Esophagus squamous epithelium (tissue), 5 donors: ENCODE measurements around the gene DNMT3A. TPM values are rescaled to one million over a fixed set of nuclear protein-coding genes. Genes with fewer than 3 reads are reported as not detected.

Experiments used
- DNase-seq: peaks from one replicate; lab custom pipeline; 2025; lab: John Stamatoyannopoulos, UW
- H3K27ac ChIP-seq, 4 donors: fragments of 200-600 bp; sonication (generic); one replicate each; pipeline ENCODE4 v1.5.1; 2016 to 2019; ENCODE audit warnings: mild to moderate bottlenecking in 1 of 4
- H3K27me3 ChIP-seq, 4 donors: fragments of 200-600 bp; sonication (generic); 1 replicate in 3 of 4; 2 replicates in 1 of 4; pipeline versions ENCODE4 v1.5.1 to v1.6.0; 2017 to 2021; ENCODE audit warnings: antibody characterized with exemption in 1 of 4
- H3K36me3 ChIP-seq, 3 donors: fragments of 200-600 bp; sonication (generic); one replicate each; pipeline ENCODE4 v1.5.1; 2016 to 2019
- H3K4me1 ChIP-seq, 3 donors: fragments of 200-600 bp; sonication (generic); one replicate each; pipeline ENCODE4 v1.5.1; 2017 to 2019
- H3K4me3 ChIP-seq, 4 donors: fragments of 200-600 bp; sonication (generic); 1 replicate in 3 of 4; 2 replicates in 1 of 4; pipeline ENCODE4 v1.5.1; 2016 to 2019; ENCODE audit warnings: mild to moderate bottlenecking in 2 of 4, moderate library complexity in 1 of 4
- H3K9me3 ChIP-seq, 3 donors: fragments of 200-600 bp; sonication (generic); one replicate each; pipeline ENCODE4 v1.5.1; 2016 to 2019
- CTCF ChIP-seq, 6 experiments: fragments of 450-650 bp in 4 of 6; fragments of 200-600 bp in 2 of 6; sonication (generic) in 2 of 6; IDR thresholded peaks; one replicate each; pipeline ENCODE4 v1.5.1; 2016 to 2019; ENCODE audit warnings: antibody characterized with exemption in 6 of 6, mild to moderate bottlenecking in 4 of 6, moderate library complexity in 4 of 6
- POLR2A ChIP-seq, 4 donors: fragments of 450-650 bp; IDR thresholded peaks; one replicate each; pipeline ENCODE4 v1.6.1; 2017; ENCODE audit warnings: antibody characterized with exemption in 4 of 4, mild to moderate bottlenecking in 4 of 4, moderate library complexity in 3 of 4
- WGBS, 2 donors: methylation state at CpG; one replicate each; pipeline ENCODE4 v1.1.5; 2018; 5-methylcytosine and 5-hydroxymethylcytosine counted together
- intact Hi-C: fragments of 100-400 bp; cut with DNase I; formaldehyde crosslinking; loops from one replicate; pipeline ENCODE4 v1.15.0; 2022
- total RNA-seq, 4 donors: library from RNA; depleted of rRNA; stranded (reverse); fragments of >200 nt; gene quantifications; one replicate each; pipeline ENCODE4 v1.1.0, GENCODE V29; 2016
- donor health status: DM: yes; HTN: yes; CAD: no.

Gene DNMT3A
- total RNA-seq, 4 donors from 2014 or later, result 4.1 to 13.6 (median 8.2) TPM

- 73 to 79% methylated on average over 8 to 9 of the region's 9 CpGs for WGBS, 2 donors
- Histone ChIP-seq H3K4me3 (no peak overlapping the region), H3K36me3 (no peaks in the 10 kb centered on the region), H3K27ac (no peak overlapping the region), H3K9me3 (no peaks in the 10 kb centered on the region), H3K4me1 (peaks cover 0 to 20% (median 4%) of the 10 kb centered on the region in 3 donors), H3K27me3 (no peaks in the 10 kb centered on the region)
- DNase-seq, result no peak
- intact Hi-C loops, result no loop called here
- TF ChIP-seq POLR2A (IDR thresholded peaks at IDR 0.05), result no peak
- TF ChIP-seq CTCF (IDR thresholded peaks at IDR 0.05), result no peak
These were observed 147.1 kb downstream of the DNMT3A start for GRCh38 chr2:25194576-25195122.

GRCh38 chr2:25190536-25190935 is 151.2 kb downstream of the DNMT3A start:
- Histone ChIP-seq H3K27ac (no peak overlapping the region), H3K9me3 (no peaks in the 10 kb centered on the region), H3K36me3 (no peaks in the 10 kb centered on the region), H3K4me3 (no peak overlapping the region), H3K4me1 (no peaks in the 10 kb centered on the region), H3K27me3 (no peaks in the 10 kb centered on the region)
- DNase-seq, result no peak
- WGBS, 2 donors, result 82 to 85% methylated on average over 5 of the region's 5 CpGs
- TF ChIP-seq CTCF (IDR thresholded peaks at IDR 0.05), result no peak
- no peak for TF ChIP-seq POLR2A (IDR thresholded peaks at IDR 0.05)
- intact Hi-C loops, result no loop called here

- Histone ChIP-seq H3K9me3 (no peaks in the 10 kb centered on the region), H3K36me3 (no peaks in the 10 kb centered on the region), H3K27me3 (no peaks in the 10 kb centered on the region), H3K4me3 (no peak overlapping the region), H3K27ac (no peak overlapping the region), H3K4me1 (peaks cover 0 to 18% (median 3%) of the 10 kb centered on the region in 3 donors)
- 83 to 95% methylated on average over 4 of the region's 4 CpGs for WGBS, 2 donors
- intact Hi-C loops, result no loop called here
- DNase-seq, result no peak
- no peak for TF ChIP-seq POLR2A (IDR thresholded peaks at IDR 0.05)
- TF ChIP-seq CTCF (IDR thresholded peaks at IDR 0.05), result no peak
These were observed 153.3 kb downstream of the DNMT3A start for GRCh38 chr2:25188405-25188804.

DNA sequence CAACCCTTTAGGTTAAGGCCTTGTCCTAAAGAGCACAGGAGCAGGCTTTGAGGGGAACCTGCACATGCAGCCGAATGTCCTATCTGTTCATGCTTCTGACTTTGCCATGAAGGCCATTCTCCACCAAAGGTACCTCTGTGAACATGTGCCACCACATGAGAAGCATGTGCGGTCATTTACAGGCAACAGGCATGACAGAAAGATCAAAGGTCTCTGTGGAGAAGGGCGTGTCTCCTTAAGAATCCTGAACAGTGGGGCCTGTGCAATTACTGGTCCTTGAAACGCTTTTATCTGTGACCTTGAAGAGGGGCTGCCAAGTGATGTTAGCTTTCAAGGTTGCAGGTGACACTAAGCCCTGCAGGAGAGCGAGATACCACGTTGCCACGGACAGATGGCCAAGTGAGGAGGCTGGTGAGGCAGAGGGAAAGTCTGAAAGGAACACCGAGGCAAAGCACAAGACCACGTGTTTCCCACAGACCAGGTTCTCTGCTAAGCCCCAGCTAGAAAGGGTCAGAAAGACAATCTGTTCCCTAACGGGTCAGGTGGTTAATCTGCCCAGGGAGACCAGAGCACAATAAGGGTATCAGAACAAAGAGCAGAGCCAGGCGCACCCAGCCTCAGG is 153.9 kb downstream of the DNMT3A start:
- H3K4me1 ChIP-seq, result peaks cover 0 to 18% (median 3%) of the 10 kb centered on the region in 3 donors
- intact Hi-C loops, result no loop called here
- H3K27ac ChIP-seq, result no peak overlapping the region
- no peaks in the 10 kb centered on the region for H3K36me3 ChIP-seq
- 76 to 82% methylated on average over 10 to 11 of the region's 11 CpGs for WGBS, 2 donors
- no peak for DNase-seq
- no peaks in the 10 kb centered on the region for H3K27me3 ChIP-seq
- no peak overlapping the region for H3K4me3 ChIP-seq
- no peaks in the 10 kb centered on the region for H3K9me3 ChIP-seq
- TF ChIP-seq POLR2A (IDR thresholded peaks at IDR 0.05) (no peak), CTCF (IDR thresholded peaks at IDR 0.05) (no peak)

GRCh38 chr2:25184254-25184653 is 157.5 kb downstream of the DNMT3A start:
- Histone ChIP-seq H3K9me3 (no peaks in the 10 kb centered on the region), H3K36me3 (no peaks in the 10 kb centered on the region), H3K27ac (peak overlapping the region; percentile 19 to 82 (median 64)), H3K4me1 (peaks cover 0 to 18% (median 3%) of the 10 kb centered on the region in 3 donors), H3K27me3 (peaks cover 0 to 4% (median 0%) of the 10 kb centered on the region in 4 donors), H3K4me3 (no peak overlapping the region)
- no peak for TF ChIP-seq POLR2A (IDR thresholded peaks at IDR 0.05)
- TF ChIP-seq CTCF (IDR thresholded peaks at IDR 0.05), result no peak
- WGBS, 2 donors, result 32 to 37% methylated on average over 4 to 5 of the region's 5 CpGs
- intact Hi-C loops, result no loop called here
- DNase-seq, result no peak
